Coronary artery (tissue), 2 donors: ENCODE data around the gene IL15RA.
A peak's percentile ranks its signal among the peaks of the same experiment; 100 is the strongest.

Experiments
- DNase-seq: peaks from one replicate; pipeline ENCODE4 v3.0.0-alpha.2; 2017; ENCODE audit warnings: low spot score
- H3K27ac ChIP-seq, 2 donors: fragments of 200-600 bp; sonication (generic); one replicate each; pipeline ENCODE4 v1.5.1; 2016 to 2019
- H3K4me3 ChIP-seq: fragments of 200-600 bp; sonication (generic); 2 replicates; pipeline ENCODE4 v1.5.1; 2016; ENCODE audit warnings: mild to moderate bottlenecking, moderate library complexity
- CTCF ChIP-seq: fragments of 200-600 bp; sonication (generic); IDR thresholded peaks from one replicate; pipeline ENCODE4 v1.5.1; 2019; ENCODE audit warnings: antibody characterized with exemption

IL15RA gene, protein sequence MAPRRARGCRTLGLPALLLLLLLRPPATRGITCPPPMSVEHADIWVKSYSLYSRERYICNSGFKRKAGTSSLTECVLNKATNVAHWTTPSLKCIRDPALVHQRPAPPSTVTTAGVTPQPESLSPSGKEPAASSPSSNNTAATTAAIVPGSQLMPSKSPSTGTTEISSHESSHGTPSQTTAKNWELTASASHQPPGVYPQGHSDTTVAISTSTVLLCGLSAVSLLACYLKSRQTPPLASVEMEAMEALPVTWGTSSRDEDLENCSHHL

DNA sequence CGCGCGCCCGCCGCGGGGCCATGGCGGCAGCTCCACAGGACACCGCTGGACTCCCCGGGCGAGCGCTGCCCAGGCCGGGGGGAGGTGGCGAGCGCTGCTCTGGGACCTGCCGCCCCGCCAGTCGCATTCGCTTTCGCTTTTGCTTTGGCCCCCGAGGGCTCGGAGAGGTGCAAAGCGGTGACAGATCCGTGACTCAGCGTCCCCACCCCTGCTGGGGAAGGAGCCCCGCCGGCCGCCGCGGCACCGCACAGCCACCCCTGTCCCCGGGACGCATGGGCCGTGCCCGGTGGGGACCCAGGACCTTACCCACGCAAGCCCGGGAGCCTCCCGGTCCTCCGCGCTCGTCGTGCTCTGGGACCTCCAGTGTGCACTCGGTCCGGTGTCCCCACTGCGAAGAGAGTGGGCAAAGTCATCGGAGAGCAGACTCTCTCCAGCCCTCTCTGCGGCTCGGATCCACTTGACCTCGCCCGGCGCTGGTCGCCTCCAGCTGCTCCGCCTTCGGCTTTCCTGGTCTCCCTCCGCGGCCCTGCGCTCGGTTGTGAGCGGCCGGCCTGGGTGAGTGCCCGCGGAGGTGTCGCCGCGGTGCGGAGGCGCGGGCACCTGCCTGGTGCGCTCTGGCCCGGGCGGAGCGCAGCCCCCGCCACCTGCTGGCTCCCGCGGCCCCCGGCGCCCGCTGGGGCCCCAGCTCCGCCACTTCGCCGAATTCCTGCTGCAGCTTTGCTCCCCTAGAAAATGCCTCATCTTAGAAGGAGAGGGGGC, at the start of gene IL15RA:
IL15RA (minus strand) TSS at position 73 of the 759 bp plus-strand sequence; CDS start at position 22, 51 bp downstream.
- no peak for TF ChIP-seq CTCF
- Histone ChIP-seq H3K4me3 (peak within 1 kb of the TSS; percentile 94), H3K27ac (peak within 1 kb of the TSS; percentile 93 to 96)
- peak; percentile 85 for DNase-seq

GRCh38 chr10:6025683-6026255, 48.4 kb upstream of the IL15RA start:
- DNase-seq, result no peak
- Histone ChIP-seq H3K4me3 (no peak overlapping the region), H3K27ac (no peak overlapping the region)
- TF ChIP-seq CTCF, result no peak

DNA sequence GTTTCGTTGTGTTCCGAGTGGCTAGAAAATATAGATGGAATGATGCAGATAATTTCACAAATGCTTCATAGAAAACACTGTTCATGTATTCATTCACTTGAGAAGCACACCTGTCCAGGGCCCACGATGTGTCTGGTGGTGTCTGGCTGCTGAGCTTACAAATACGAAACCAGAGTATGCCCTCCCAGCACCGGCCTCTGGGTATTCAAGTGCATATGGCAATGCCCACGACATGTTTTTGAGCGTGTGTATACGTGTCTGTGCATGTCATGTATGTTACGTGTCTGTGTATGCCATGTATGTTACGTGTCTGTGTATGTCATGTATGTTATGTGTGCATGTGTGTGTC, 47.0 kb upstream of the IL15RA start:
- no peak for DNase-seq
- H3K4me3 ChIP-seq, result no peak overlapping the region
- TF ChIP-seq CTCF, result no peak
- H3K27ac ChIP-seq, result no peak overlapping the region

GRCh38 chr10:6023661-6024333, 46.5 kb upstream of the IL15RA start:
- DNase-seq, result no peak
- Histone ChIP-seq H3K4me3 (no peak overlapping the region), H3K27ac (no peak overlapping the region)
- TF ChIP-seq CTCF, result no peak

DNA sequence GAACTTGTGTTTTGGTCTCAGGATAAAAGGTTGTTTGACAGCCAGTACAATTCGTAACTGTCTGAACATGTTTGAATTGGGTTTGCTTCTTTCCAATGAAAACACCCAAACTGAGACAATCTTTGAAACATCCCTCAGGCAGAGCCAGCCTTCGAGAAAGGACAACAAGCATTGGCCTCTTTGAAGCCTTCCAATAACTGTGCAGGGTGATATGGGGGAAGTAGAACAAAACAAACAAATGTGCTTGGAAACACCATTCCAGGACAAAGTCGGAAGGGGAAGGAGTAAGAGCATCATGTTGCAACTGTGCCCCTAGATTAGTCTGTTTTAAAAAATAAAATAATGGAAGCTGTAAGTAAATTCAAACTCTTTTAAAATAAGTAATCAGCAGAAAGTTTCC, 45.3 kb upstream of the IL15RA start:
- no peak for DNase-seq

GRCh38 chr10:6020826-6021225, 43.5 kb upstream of the IL15RA start:
- TF ChIP-seq CTCF, result no peak
- no peak for DNase-seq
- Histone ChIP-seq H3K4me3 (no peak overlapping the region), H3K27ac (no peak overlapping the region)

More for the DNA sequence above, 45.3 kb upstream of the IL15RA start:
- Histone ChIP-seq H3K4me3 (no peak overlapping the region), H3K27ac (peak overlapping the region in 1 of 2 donors; percentile 9)
- no peak for TF ChIP-seq CTCF
